ENCODE measurements around the gene BCAS3.

The BCAS3 gene

DNA sequence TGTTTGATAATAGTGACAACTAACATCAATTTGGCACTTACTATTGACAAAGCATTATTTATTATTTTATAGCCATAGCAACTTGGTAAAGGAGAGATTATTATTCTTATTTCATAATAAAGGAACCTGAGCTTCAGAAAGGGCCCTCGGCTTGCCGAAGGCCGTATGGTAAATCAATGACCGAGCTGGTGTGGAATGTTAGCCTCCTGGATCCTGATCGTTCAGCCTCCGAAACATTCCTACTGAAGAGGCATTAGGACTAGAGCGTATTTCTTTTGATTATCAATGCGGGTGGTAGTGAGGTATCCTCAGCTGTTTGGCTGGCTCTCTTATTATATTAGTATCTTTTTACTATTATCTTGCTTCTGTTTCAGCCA is 522.7 kb downstream of the BCAS3 start:
- no peak for DNase-seq (ENCODE audit: low spot score)

DNA sequence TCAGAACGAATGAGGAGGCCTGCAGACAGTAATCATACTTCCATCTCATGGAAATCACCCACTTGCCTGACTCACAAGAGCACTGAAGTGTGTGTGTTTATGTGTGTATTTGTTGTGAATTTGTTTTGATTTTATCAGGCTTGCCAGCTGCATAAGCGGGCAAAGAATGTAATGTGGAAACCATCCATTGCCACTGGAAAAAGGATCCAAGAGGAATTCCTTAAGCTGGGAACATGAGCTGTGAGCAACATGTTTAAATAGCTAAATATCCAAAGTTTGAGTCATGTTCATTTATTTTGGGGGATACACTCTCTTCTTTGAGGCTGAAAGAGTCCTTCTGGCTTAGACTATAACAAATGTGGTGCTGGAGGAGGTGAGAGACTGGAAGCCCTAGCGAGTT is 523.6 kb downstream of the BCAS3 start:
- no peak for DNase-seq (ENCODE audit: low spot score)

DNA sequence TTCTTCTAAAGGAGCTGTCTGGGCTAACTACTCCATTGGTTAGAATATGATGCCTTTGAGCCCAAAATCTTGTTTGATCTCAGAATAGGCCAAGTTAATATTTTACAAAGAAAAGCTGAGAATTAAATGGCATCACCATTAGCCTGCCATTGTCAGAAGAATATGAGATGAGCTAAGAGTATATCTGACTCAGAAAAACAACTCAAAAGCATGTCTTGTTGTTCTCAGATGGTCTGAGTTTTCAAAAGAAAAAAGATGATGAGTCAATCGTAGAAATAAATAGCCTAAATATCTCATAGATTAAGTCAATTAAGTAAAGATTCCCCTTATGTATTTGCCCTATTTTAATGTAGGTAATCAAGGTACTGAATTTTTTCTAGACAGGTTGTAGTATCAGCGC is 524.9 kb downstream of the BCAS3 start:
- DNase-seq (ENCODE audit: low spot score) = no peak

DNA sequence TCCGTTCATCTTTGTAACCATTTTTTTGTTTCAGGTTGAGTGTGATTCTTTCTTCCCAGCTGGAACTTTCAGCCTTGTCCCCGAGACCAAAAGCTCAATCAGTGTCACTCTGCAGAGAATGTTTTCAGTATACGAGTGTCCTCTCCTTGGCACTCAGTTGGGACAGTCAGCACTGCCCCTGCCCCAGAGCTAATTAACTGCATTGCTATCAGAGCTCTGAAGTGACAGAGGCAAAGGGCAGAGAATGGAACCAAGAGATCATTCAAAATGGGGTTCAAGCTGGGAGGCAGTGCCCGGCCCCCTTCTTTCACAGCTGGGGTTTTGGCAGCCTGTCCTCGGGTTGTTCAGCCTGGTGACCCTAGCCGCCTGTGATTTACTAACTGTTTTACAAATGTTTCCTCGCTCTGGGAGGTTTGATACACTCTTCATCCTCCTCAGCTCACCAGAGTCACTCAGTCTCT is 526.0 kb downstream of the BCAS3 start:
- no peak for DNase-seq (ENCODE audit: low spot score)

DNA sequence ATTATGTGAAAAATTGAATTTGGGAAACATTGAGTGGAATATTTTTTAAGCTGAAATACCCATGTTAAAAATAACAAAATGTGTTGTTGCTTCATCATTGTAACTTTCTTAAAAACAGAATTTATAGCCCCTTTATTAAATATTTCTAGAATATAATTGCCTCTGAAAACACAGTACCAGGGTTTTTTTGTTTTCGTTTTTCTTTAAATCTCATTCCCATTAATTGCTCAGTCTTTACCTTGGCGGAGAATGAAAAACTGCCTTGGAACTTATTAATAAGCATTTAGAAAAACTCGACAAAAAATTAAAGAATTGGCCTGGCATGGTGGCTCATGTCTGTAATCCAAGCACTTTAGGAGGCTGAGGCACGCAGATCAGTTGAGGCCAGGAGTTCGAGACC is 526.8 kb downstream of the BCAS3 start:
- no peak for DNase-seq (ENCODE audit: low spot score)

DNA sequence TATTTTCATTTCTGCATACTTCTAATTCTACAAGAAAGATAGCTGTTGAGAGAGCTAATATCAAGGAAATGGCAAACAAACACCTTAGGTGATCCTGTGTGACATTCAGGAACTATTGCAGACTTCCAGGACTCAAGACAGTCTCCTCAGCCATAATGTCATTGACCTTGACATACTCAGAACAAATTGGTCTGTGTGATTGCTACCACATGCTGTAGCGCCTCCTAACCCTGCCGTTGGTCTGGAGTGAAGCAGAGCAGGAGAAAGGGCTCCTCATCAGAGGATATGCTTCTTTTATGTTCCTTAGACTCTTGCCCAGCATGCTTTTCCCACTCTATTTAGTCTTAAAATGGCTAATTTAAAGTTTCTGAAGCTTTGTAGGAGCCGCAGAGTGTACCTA is 527.8 kb downstream of the BCAS3 start:
- no peak for DNase-seq (ENCODE audit: low spot score)

DNA sequence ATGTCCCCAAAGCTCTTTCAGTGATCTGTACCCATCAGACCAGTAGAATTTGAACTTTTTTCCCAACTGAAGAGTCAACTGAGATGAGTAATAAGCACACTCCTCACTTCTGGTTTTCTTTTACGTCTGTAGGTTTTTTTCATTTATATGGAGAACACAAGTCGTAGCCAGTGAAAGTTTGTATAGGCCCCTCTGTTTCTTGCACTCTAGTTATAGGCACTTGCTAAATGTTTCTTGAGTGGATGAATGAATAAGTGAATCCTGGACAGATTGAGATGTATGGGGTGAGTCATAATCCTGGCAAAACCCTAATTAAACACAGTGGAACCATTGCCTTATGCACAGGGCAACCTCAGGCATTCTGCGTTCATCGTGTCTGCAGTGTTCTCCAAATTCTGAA is 528.3 kb downstream of the BCAS3 start:
- no peak for DNase-seq (ENCODE audit: low spot score)

DNA sequence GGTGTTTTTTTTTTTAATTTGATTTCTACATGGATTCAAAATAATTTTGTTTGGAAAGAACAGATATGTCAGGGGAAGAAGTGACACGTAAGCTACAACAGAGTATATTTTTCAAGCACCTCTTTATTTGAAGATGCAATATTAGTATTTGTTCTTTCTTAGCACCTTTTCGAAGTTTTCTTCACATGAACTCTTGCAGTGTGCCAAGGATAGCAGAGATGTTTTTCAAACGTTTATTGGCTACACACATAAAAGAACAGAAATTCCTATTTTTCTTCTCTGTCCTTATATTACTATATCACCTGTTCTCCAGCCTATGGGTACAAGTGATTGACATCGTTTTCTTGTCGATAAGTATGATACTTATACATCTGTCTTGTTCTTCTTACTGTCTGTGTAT is 529.3 kb downstream of the BCAS3 start:
- no peak for DNase-seq (ENCODE audit: low spot score)

DNA sequence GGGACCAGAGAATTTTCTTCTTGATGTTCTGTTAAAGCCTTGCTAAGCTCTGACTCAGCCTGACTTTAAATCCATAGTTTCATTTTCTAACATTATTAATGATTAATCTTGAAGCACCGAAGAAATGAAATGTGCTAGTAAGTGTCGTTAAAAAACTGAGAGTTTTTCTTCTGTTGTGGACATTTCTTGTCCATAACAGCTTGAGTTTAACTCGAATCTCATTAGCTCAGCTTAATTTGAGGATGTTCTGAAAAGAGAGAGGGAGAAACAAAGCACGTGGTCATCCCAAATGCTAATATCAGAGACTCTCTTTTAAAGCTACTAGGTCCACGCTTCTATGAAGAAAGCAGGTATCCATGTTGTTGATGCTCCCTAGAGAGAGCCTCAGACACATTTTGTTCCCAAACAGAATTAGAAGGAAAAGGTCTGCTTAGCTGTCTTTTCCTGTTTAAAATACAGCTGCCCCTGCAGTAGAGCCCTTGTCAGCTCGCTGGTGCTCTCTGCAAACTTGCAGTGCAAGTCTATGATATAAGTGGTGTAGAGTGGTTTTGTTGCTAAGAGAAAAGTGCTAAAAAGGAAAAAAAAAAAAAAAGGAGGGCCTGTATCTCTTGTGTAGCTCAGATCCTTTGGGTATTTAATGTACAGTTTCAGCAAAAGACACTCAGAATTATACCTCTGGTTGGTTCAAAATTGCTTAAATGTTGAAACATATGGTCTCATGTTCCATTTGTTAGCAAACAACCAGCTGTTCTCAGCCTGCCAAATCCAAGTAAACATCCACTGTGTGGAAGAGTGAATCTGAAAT is 530.9 kb downstream of the BCAS3 start:
- DNase-seq (ENCODE audit: low spot score) = no peak

DNA sequence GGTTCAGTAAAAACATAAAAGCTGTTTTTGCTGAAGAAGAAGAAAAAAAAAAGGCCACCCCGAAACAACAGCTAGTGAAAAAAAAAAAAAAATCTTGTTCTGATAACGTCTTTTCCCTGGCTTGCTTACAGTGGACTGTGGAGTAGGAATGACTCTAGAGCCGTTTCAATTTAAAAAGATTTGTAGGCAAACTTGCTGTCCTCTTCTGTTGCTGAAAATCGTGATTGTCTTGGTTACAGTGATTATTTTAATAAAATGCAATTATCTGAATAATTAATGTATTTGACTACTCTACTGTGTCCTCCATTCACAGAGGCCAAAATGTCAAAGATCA is 531.4 kb downstream of the BCAS3 start:
- no peak for DNase-seq (ENCODE audit: low spot score)

DNA sequence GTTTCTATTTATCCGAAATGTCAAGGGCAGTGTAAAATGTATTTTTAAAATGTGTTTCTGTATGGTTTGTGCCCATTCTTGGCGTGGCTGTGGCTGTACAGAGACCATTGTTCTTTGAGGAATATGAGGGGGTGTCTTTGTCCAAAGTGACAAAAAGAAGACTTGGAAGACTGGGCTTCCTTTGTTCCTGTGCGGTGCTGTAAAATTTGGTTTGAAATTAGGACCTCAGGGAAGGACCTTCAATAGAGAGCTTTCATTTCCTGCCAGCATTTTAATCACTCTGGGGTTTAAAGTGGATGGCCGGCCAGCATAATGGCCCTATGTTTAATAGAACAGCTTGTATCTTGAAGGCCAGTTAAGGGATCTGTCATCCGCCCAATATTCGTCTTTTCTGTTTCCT is 531.9 kb downstream of the BCAS3 start:
- no peak for DNase-seq (ENCODE audit: low spot score)

DNA sequence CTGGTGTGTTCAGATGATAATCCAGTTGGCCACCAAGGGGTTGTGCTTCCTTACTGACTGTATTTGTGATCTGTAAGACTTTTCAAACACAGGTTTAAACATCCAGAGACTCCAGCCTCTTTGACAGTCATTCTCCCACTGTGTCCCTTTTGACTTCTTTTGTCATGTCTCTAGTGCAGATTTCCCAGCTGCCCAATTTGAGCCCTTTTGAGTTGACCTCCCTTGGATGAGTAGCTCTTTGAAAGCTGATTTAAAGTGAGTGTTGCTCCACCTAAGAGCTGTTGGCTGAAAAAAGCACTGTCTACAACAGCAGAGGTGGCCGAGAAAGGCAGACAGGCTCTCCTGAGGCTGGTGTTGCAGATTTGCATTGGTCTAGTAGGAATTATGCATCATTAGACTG is 533.6 kb downstream of the BCAS3 start:
- DNase-seq (ENCODE audit: low spot score) = no peak

DNA sequence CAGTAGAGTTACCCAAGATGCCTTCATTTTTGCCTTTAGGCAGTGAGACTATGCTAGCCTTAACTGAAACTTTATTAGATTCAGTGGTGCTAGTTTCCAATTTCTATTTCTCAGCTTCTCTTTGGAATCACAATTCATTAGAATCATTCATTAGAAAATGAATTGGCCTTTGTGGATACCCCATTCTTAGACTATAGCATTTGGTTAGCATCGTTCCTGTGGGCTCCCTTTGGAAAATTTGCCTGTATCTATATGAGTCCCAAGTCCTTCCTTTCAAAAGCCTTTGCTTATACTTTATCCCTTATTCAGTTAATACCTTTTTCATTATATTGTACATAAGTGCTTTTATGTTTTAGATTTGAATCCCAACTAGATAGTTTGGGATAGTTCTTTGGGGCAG is 535.0 kb downstream of the BCAS3 start:
- no peak for DNase-seq (ENCODE audit: low spot score)

DNA sequence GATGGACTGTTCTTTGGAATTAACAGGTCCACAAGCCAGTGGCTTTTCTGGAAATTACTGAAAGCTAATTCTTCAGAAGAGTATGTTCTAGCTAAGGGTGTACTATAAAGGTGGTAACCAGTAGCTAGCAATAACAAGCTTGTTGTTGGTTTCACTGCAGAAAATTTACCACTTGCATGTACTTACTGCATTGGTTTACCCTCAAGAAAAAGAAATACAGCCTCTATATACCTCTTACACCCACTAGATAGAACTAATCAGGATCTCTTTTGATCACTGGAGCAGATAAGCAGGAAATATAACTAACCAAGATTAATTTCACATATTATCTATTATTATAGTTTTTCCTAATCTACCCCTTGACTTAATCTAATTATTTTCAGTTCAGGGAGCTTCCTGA is 537.1 kb downstream of the BCAS3 start:
- DNase-seq (ENCODE audit: low spot score) = no peak

DNA sequence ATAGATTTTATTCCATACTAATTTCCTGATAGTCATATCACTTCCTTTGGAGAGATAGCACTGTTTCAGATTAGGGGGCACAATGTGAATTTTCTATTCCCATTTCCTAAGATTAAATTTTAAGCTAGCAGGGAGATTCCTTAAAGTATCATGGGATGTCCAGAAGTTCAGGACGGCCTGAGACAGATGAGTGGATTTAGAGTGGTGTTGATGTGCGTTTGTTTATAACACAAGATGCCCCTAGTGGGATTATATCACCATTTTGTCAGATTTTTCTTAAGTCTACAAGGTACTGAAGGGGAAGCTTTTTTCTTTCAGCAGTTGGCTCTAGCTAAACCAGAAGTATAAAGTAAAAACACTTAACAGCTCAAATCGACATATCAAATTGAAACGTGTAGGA is 538.4 kb downstream of the BCAS3 start:
- no peak for DNase-seq (ENCODE audit: low spot score)

DNA sequence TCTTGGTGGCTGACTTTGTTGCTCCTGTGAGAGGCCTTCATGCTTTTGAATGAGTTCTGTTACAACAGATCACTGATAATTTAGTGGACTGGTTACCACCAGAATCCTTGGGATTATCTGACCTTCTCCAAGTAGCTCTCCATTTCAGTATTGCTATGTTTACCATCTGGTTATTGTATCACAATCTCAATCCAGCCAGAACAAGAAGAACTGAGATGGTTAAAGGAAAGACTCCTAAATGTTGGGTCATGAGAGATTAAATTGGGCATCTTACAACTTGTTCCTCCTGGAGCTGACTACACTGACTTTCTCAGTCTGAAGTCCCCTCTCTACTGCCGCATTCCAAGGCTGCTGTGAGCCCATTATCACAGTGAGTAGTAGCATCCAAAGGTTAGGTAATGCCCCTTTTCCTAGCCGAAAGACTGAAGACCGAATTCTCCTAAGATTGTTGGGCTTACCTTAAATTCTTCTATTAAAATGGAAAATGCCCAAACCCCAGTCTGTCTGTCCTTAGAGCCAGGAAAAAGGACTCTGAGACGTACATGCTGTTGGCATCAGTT is 540.3 kb downstream of the BCAS3 start:
- no peak for DNase-seq (ENCODE audit: low spot score)

DNA sequence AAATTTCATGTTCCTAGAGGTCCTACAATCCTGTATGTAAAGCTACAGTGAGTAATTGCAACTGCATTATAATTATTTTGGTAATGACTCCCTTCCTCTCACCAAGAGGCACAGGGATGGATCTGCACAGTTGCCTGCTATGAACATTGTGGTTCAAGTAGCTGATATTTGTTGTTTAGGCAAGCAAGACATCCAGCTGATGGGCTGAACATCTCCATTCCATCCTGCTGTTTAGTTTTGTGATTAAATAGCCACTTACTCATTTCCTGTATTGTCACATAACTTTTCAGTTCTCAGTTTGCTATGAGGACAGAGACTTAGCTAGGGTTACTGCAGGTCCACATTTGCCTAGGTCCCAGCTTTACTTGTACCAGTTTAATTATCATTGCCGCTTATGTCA is 540.8 kb downstream of the BCAS3 start:
- no peak for DNase-seq (ENCODE audit: low spot score)

DNA sequence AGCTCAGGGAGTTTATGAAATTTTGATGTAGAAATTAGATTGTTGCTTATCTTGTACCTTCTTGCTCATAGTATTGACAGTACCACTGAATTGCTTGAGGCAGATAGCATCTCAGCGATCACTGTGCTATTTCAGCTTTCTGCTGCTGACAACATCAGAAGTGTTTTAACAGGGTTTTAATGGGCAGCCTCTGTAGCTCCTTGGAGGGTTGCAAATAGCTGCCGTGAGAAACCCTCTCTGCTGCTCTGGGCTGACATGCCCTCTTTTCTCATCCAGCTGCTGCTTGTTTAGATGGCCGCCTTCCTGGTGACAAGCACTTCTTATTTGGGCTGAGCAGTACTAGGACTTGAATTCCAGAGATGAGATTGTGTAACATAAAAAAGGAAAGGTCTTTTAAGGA is 541.8 kb downstream of the BCAS3 start:
- DNase-seq (ENCODE audit: low spot score) = no peak

DNA sequence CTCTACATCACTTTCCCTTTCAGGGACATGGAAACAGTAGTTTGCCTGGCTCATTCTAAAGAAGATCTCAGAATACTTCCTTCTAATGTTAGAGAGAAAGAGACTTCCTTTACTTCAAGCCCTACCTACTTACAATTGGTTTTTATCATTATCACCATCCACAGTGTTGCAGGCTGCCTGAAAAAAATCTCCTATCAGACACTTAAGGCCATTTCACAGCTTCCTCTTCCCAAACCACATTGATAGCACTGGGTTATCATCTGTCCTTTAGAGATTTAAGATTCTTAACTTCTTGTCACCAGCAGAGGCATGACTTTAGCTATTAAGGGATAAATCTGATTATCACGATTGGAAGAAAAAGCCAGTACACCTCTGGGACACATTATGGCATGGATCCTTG is 543.5 kb downstream of the BCAS3 start:
- no peak for DNase-seq (ENCODE audit: low spot score)

DNA sequence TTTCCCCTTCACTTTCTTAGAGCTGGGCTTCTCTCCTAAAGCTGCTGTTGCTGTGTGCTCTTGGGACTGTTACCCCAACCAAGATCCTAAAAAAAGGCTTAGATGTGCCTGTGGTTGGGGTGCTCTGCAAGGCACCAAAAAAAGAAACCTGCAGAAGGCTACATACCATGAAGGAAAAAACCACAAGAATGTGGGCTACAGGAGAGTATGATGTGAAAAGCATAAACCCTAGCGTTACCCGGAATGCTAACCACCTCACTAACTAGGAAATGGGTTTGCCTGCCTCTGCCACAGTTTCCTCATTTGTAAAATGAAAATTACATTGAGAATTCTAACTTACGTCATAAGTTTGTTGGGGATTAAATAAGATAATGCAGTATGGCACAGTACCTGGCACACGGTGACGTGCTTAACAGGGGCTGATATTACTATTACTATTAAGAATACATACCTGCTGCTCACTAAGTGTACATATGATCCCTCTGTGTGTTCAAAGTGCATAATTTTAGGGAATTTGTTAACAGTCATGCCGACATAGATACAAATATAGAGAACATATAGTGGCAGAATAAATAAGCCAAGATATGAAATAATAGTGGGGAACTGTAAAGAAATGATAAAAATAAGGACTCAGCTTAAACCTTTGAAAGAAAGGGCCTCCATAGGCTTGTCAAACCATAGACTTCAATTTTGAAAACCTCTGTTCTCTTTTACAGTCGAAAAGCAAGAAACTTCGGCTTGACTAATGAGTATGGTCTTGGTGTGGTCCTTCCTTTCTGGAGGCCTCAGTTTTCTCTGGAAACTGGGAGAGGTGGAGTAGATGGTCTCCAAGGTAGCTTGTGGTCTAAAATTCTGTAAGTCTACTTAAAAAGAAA is 544.2 kb downstream of the BCAS3 start:
- no peak for DNase-seq (ENCODE audit: low spot score)

DNA sequence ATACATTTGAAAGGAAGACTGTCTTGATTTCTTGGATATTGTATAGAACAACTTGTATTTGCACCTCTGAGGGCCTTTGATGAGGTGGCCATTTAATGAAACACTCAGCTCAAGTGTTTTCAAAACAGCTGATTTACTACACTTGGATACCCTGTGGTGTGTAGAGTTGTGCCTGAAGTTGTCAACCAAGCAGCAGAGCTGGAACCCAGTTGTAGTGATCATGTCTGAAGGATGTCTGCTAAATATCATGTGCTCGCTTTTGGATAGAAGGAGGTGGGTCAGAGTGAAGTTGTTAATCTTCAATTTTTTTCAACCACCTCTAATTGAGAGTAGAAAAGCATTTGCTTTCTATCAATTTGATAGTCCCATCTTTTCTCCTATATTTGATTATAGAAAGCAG is 546.1 kb downstream of the BCAS3 start:
- DNase-seq (ENCODE audit: low spot score) = no peak

DNA sequence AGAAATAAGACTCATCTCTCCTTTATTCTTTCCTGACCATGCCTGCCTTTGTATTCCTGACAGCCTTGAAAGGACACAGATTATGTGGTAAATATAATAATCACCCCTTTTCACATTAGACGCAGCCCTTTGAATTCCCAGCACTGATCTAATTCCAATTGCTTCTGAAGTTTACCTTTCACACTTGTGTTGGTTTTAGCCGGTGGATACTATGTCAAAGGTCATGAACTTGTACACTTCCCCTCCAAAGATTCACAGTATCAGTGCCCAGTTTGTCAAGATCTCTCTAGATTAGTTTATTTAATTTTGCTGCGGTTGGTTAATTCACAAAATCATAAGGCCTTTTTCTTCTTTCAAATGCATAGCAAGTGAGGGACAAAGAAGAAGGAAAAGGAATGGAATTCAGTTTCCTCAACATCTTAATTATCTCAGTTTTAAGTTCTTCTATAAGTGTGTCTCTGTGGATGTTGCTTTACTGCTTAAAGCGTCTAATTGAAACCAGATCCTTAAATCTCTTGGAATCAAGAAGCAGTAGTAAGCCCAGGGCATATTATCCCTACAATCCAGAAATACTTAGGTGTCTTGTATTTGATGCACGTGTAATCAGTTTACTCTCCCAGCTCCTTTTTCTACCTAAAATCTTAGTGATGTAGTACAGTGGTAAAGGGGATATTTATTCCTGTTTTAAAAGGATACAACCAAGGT is 547.7 kb downstream of the BCAS3 start:
- DNase-seq (ENCODE audit: low spot score) = no peak

DNA sequence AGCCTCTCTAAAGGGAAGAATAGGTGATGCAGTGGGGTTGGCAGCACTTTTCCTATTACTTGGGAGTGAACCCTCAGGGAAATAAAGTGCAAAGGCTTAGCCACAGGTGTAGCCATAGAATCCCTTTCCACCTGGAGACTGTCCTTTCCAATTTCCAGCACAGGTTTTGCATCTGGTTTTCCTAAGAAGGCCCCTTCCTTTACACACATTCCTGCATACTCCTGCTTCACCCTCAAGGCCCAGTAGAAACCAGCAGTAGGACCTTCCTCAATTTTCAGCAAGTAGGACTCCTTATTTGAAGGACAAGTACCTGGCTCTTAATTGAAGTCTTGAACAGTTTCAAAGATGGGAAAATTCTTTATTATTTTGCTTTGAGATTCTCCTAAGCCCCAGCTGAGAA is 550.2 kb downstream of the BCAS3 start:
- DNase-seq (ENCODE audit: low spot score) = no peak
